HG02571 (cell line): Measurements from ENCODE around the gene EPHA4.
A peak's percentile ranks its signal among the peaks of the same experiment; 100 is the strongest.

Experiments used
- ATAC-seq: cut with Tn5 transposase; IDR thresholded peaks from one replicate; pipeline ENCODE4 v1.9.1; 2021; ENCODE audit warnings: mild to moderate bottlenecking, moderate library complexity; ENCODE audit not compliant: unreplicated experiment

EPHA4 gene

GRCh38 chr2:221571551-221572218 is 419 bp downstream of the EPHA4 start:
- ATAC-seq: peak; percentile 6

GRCh38 chr2:221571025-221571550 is 1.0 kb downstream of the EPHA4 start:
- ATAC-seq: no peak

GRCh38 chr2:221570321-221570935 is 1.7 kb downstream of the EPHA4 start:
- ATAC-seq: no peak

GRCh38 chr2:221569871-221570270 is 2.2 kb downstream of the EPHA4 start:
- no peak for ATAC-seq

GRCh38 chr2:221569425-221569845 is 2.7 kb downstream of the EPHA4 start:
- no peak for ATAC-seq

- ATAC-seq: no peak
These were observed 3.8 kb downstream of the EPHA4 start for GRCh38 chr2:221568299-221568698.

DNA sequence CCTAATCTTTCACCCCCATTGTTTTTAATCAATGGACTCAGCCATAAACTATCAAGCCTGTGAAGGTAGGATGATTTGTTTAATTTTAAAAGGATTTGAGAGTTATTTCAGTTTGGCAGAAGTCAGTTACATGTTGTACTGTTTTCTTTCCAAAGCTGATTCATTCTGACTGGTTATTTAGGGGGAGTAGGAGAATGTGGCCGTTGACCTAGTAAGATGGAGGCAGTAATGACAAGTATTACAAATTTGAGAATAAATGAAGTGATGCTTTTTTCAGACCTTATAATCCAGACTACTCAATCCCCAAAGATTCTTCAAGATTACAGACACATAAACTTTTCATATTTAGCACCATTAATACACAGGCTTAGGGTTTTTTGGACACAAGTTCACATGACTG is 4.3 kb downstream of the EPHA4 start:
- no peak for ATAC-seq

- no peak for ATAC-seq
These were observed 4.8 kb downstream of the EPHA4 start for GRCh38 chr2:221567231-221567760.

DNA sequence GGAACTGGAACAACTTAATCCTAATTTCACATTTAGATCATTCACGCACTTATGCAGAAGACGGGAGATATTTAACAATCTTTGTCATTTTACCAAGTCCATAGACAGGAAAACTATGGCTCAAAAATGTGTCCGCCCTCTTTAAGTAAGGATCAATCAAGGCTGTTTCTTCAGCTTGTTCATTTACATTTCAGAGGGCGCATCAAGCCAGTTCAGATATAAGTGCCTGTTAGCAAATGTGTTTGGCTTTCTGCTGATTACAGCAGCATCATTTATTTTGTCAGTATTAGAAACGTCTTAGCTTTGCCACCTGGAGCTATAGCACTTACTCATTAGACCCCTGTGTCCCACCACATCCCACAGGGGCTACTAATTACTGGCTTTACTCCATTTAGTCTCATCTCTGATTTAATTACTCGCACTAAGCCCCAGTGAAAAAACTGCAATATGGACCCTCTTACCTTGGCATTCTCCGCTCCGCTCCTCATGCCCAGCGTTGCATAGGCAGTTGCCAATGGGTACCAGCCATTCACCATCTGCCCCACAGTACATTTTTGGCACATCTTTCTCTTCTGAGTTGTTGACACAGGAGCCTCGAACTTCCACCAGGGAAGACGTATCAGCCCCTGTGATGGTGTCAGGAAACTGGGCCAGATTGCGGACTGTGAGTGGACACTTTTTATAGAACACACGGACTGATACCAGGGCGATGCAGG is 8.7 kb downstream of the EPHA4 start:
- no peak for ATAC-seq

- no peak for ATAC-seq
These were observed 9.9 kb downstream of the EPHA4 start for GRCh38 chr2:221562226-221562625.

DNA sequence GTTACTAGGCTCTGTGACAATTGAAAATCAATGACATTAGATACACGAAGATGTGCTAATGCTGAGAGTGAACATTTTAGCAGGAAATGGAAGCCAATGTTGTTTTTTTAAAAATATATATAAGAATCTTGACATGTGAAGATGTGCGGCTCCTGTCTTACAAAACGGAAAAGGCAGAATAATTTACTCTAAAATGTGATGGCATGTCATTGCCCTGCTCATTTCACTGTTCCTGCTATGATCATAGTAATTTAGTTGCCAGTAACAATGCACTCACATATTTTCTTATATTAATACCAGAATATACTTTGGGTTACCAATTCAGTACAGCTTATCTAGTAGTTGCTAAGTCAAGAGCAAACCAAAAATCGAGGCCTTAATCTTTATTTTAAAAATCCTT is 10.3 kb downstream of the EPHA4 start:
- no peak for ATAC-seq

GRCh38 chr2:221559991-221560390 is 12.1 kb downstream of the EPHA4 start:
- ATAC-seq: no peak

DNA sequence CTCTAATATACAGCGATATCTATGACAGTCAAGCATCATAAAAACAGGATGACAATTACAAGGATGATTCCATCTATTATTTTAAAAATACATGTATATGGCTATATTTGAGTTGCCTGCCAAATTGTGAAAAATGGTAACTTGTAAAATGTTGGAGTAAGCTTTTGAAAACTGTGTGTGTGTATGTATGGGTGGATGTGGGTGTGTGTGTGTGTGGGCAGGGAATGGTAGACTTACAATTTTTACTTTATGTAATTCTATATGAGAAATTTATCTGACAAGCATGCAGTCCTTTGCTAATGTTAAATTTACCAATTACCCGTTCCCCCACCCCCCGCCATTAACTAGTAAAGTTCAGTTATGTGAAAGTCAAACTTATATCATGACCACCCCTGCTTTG is 14.0 kb downstream of the EPHA4 start:
- no peak for ATAC-seq

DNA sequence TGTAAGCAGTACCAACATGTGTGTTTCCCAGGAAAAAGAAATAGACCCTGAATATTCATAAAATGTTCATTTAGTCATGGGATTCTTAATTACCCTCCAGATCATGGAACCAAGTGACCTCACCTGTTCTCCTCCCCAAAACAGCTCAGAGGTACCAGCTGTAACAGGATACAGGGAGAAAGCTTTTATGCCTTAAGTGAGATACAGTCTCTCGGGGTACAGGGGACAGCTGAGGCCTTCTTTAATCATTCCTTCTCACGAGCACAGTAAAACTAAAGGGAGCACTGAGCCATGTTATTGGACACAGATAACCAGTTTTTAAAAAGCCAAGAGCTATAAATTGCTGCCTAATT is 16.6 kb downstream of the EPHA4 start:
- peak; percentile 36 for ATAC-seq

- ATAC-seq: peak; percentile 99
These were observed 17.2 kb downstream of the EPHA4 start for GRCh38 chr2:221554769-221555493.

- no peak for ATAC-seq
These were observed 18.8 kb downstream of the EPHA4 start for GRCh38 chr2:221553333-221553732.

- no peak for ATAC-seq
These were observed 19.8 kb downstream of the EPHA4 start for GRCh38 chr2:221552291-221552690.

DNA sequence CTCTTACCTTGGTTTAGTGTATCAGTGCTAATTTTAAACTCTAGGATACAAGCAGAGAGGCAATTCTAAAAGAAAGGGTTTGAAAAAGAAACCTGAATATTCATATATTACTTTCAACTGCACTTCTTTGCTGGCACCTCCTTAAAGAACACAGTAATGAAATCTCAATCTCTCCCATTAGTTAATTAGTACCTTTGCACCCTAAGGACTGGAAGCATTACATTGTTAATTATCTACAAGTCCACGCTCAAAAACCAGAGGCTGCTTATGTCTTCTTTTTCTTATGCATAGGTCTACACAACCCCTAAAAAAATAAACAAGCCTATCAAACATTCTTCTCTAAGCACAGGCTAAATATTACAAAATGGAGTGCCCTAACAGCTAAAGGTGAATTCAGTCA is 20.2 kb downstream of the EPHA4 start:
- ATAC-seq: no peak

DNA sequence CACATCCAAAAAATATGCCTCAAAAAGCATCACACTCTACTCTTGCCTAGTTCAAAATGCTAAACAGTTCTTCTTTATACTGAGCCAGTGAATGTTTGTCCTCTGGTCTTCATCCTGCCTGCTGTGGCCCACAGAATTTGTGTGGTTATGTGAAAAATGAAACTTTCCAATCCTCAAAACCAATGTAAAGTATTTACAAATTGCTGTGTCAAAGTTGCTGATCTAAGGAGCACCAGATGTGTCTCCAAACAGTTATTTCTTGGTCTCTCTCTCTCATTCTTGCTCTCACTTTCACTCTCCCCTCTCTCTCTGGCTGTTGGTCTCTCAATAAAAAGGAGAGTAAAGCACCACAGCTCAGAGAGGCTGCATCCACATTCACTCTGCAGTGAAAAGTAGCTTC is 23.0 kb downstream of the EPHA4 start:
- ATAC-seq: peak; percentile 78

- no peak for ATAC-seq
These were observed 25.4 kb downstream of the EPHA4 start for GRCh38 chr2:221546505-221547225.
